PFSK-1 (cell line): ENCODE data around the gene APC2.

ENCODE experiments used
- REST ChIP-seq, 2 experiments: IDR thresholded peaks; 2 replicates each; pipeline versions ENCODE4 v1.6.1 to v1.8.0; 2011 to 2012; ENCODE audit warnings: low read depth in 2 of 2, low read length in 2 of 2, control low read depth in 1 of 2, inconsistent platforms in 1 of 2, mild to moderate bottlenecking in 1 of 2, moderate library complexity in 1 of 2; ENCODE audit not compliant: insufficient read depth in 1 of 2
- TAF1 ChIP-seq: IDR thresholded peaks from 2 replicates; pipeline ENCODE4 v1.6.1; 2012; ENCODE audit warnings: low read length, control low read depth, borderline replicate concordance; ENCODE audit not compliant: insufficient read depth

GRCh38 chr19:1518471-1518870, 68.5 kb downstream of the APC2 start:
- TF ChIP-seq TAF1 (no peak), REST (IDR thresholded peaks at IDR 0.05; ENCODE audit: insufficient read depth in 1 of 2, low read depth in 2 of 2, low read length in 2 of 2) (no peak)
